ENCODE measurements around the gene MEAF6.
A peak's percentile ranks its signal among the peaks of the same experiment; 100 is the strongest.
"Not testable (repeated sequence)": the region's sequence is repeated elsewhere in the genome, so short reads cannot be mapped to it uniquely, and the experiment has no call there.

The MEAF6 gene

DNA sequence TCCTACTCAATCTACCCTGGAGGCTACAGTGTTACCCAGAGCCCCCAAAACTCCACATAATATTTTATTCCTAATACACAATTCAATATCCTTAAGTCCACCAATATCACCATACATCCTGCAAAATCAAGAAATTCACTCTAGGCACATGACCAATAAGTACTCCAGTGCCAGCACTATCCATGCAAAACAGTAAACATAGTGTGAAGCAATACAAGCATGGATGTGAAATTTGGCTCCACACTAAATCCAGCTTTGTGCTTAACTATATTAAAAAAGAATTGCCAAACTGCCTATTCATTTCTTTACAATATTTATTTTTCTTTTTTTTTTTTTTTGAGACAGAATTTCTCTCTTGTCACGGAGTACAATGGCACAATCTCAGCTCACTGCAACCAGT is 3.0 kb upstream of the MEAF6 start:
- no peak overlapping the region for H3K4me3 ChIP-seq (replicated peaks; ENCODE audit: low read depth, low read length)
- DNase-seq (ENCODE audit: extremely low read depth, insufficient read length) = no peak
- TF ChIP-seq, protein P1, sequence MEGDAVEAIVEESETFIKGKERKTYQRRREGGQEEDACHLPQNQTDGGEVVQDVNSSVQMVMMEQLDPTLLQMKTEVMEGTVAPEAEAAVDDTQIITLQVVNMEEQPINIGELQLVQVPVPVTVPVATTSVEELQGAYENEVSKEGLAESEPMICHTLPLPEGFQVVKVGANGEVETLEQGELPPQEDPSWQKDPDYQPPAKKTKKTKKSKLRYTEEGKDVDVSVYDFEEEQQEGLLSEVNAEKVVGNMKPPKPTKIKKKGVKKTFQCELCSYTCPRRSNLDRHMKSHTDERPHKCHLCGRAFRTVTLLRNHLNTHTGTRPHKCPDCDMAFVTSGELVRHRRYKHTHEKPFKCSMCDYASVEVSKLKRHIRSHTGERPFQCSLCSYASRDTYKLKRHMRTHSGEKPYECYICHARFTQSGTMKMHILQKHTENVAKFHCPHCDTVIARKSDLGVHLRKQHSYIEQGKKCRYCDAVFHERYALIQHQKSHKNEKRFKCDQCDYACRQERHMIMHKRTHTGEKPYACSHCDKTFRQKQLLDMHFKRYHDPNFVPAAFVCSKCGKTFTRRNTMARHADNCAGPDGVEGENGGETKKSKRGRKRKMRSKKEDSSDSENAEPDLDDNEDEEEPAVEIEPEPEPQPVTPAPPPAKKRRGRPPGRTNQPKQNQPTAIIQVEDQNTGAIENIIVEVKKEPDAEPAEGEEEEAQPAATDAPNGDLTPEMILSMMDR (IDR thresholded peaks at IDR 0.05; ENCODE audit: insufficient read depth, low read length, poor library complexity, severe bottlenecking) = no peak
- H3K27me3 ChIP-seq (replicated peaks; ENCODE audit: control insufficient read depth, insufficient read depth, low read length) = no peaks in the 10 kb centered on the region
- peaks cover 1% of the 10 kb centered on the region; the same call in 1 of the 2 replicates for H3K36me3 ChIP-seq (ENCODE audit: control insufficient read depth, insufficient read depth, low read length)

DNA sequence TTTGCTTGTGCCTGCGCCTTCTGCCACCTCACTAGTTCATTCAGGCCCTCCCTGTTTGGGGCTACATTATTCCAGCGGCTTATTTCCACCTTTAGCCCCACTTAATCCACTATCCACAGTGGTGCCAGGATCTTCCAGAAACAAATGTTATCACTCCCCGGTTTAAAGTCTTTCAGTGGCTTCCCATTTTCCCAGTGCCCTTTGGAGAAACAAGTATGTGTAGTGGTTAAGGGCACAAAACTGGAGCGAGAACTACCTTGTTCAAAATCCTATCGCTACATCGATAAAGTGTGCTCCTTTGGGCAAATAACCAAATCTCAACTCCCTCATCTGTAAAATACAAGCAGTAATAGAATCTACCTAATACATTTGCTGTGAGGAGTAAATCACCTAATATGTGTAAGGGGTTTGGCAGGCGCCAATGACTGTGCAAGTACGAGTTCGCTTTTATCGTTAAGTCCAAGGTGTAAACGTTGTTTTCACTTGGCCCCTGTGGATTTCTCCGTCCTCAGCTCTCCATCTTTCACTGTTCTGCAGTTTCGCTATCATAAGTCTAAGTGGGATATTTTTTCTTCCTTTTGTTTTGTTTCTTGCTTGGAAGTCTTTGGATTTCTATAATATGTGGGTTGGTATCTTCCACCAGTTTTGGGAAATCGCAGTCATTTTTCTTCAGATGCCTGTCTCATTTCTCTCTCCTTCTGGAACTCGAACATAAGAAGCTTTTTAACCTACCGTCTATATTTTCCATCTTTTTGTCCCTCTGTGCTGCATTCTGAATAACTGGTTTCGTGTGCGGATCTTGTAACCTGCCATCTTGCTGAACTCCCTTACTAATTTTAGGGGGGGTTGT is 844 bp upstream of the MEAF6 start:
- no peak for DNase-seq (ENCODE audit: extremely low read depth, insufficient read length)
- Histone ChIP-seq H3K27me3 (replicated peaks; ENCODE audit: control insufficient read depth, insufficient read depth, low read length) (no peaks in the 10 kb centered on the region), H3K4me3 (replicated peaks; ENCODE audit: low read depth, low read length) (peak overlapping the region; percentile 73), H3K36me3 (ENCODE audit: control insufficient read depth, insufficient read depth, low read length) (peaks cover 1% of the 10 kb centered on the region; the same call in 1 of the 2 replicates)
- TF ChIP-seq, protein P1 (IDR thresholded peaks at IDR 0.05; ENCODE audit: insufficient read depth, low read length, poor library complexity, severe bottlenecking) = no peak

DNA sequence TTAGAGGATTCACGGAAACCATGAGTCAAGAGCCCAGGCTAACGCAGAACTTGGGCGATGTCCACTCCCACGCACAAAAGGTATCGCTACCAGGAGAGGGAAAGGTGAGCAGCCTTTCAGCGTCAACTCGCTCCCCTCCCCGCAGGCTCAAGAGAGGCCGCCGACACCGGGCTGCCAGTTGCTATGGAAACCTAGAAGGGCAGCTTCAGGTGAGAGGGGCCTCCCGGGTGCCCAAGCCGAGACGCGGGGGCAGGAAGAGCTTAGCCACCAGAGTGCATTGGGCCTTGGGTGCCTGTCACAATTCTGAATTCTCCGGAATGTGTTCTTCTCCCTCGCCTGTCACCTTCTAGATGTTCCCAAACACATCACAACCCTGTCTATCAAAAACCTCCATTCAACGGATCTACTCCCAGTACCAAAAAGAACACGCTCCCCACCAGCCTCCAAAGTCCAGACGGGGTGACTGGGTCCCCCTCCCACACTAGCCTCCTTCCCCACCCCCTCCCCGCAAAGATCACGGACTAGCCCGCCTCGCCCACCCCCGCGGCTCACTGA is 694 bp downstream of the MEAF6 start:
- DNase-seq (ENCODE audit: extremely low read depth, insufficient read length) = peak; percentile 61
- peaks cover 1% of the 10 kb centered on the region for H3K36me3 ChIP-seq (ENCODE audit: control insufficient read depth, insufficient read depth, low read length)
- H3K27me3 ChIP-seq (replicated peaks; ENCODE audit: control insufficient read depth, insufficient read depth, low read length) = no peaks in the 10 kb centered on the region
- TF ChIP-seq, protein P1 (IDR thresholded peaks at IDR 0.05; ENCODE audit: insufficient read depth, low read length, poor library complexity, severe bottlenecking) = no peak
- peak overlapping the region; percentile 79 for H3K4me3 ChIP-seq (replicated peaks; ENCODE audit: low read depth, low read length)

DNA sequence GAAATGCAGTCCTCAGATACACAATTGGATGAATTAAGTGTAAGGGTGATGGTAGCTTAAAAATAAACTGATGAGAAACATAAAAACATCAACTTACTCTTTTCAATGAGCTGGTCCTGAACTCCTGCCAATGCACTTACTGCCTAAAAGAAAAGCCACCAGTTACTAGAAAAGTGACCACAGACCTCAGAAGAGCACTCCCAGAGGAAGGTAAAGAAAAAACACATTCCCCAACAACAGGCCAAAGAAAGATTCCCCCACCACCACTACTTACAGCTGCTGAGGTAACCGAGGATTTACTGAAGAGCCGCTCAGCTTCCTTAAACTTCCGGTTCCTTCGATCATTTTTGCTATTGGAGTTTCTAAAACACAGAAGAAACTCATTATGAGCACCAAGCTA is 5.4 kb downstream of the MEAF6 start:
- no peak overlapping the region for H3K4me3 ChIP-seq (replicated peaks; ENCODE audit: low read depth, low read length)
- no peak for DNase-seq (ENCODE audit: extremely low read depth, insufficient read length)
- peaks cover 4% of the 10 kb centered on the region for H3K36me3 ChIP-seq (ENCODE audit: control insufficient read depth, insufficient read depth, low read length)
- H3K27me3 ChIP-seq (replicated peaks; ENCODE audit: control insufficient read depth, insufficient read depth, low read length) = no peaks in the 10 kb centered on the region
- TF ChIP-seq, protein P1 (IDR thresholded peaks at IDR 0.05; ENCODE audit: insufficient read depth, low read length, poor library complexity, severe bottlenecking) = peak; percentile 37

DNA sequence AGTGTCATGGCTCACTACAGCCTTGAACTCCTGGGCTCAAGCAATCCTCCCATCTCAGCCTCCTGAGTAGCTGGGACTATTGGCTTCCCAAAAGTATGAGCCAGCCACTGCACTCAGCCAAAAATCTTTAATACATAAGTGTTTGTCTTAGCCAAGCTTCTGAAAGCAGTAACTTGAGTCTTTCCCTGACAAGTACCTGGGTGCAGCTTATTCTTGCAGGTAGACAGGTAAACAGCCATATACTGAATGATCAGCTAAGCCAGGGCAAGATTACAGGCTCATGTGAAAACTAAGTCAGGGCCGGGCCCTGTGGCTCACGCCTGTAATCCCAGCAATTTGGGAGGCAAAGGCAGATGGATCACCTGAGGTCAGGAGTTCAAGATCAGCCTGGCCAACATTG is 7.8 kb downstream of the MEAF6 start:
- TF ChIP-seq, protein P1 (IDR thresholded peaks at IDR 0.05; ENCODE audit: insufficient read depth, low read length, poor library complexity, severe bottlenecking) = no peak
- H3K4me3 ChIP-seq (replicated peaks; ENCODE audit: low read depth, low read length) = no peak overlapping the region
- H3K36me3 ChIP-seq (ENCODE audit: control insufficient read depth, insufficient read depth, low read length) = peaks cover 8% of the 10 kb centered on the region
- H3K27me3 ChIP-seq (replicated peaks; ENCODE audit: control insufficient read depth, insufficient read depth, low read length) = no peaks in the 10 kb centered on the region
- no peak for DNase-seq (ENCODE audit: extremely low read depth, insufficient read length)

DNA sequence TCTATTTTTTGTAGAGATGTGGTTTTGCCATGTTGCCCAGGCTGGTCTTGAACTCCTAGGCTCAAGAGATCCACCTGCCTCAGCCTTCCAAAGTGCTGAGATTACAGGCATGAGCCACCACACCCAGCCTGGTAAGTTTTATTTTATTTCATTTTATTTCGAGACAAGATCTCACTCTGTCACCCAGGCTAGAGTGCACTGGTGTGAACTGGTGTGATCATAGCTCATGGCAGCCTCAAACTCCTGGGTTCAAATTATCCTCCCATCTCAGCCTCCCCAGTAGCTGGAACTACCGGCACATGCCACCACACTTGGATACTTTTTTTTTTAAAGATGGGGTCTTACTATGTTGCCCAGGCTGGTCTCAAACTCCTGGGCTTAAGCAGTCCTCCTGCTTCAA is 11.8 kb downstream of the MEAF6 start:
- H3K4me3 ChIP-seq (replicated peaks; ENCODE audit: low read depth, low read length); DNase-seq (ENCODE audit: extremely low read depth, insufficient read length); H3K27me3 ChIP-seq (replicated peaks; ENCODE audit: control insufficient read depth, insufficient read depth, low read length): not testable (repeated sequence)
- peaks cover 12% of the 10 kb centered on the region for H3K36me3 ChIP-seq (ENCODE audit: control insufficient read depth, insufficient read depth, low read length)
